Activated CD8-positive, alpha-beta T cell treated with anti-CD3 and anti-CD28 coated beads, Interleukin-2, amount 10 ng/mL, durations not matched to agents 7 days and 5 days (primary cell): ENCODE data around the gene RYR3. TPM values are rescaled to one million over a fixed set of nuclear protein-coding genes. Genes with fewer than 3 reads are reported as not detected.

Source experiments
- ATAC-seq: fragments of 150-1000 bp; cut with Tn5 transposase; one replicate; pipeline ENCODE4 v1.10.0; 2021; ENCODE audit warnings: moderate library complexity
- CTCF ChIA-PET: fragments of 350-600 bp; sonication (Branson Sonifier 250); formaldehyde crosslinking; loops from one replicate; lab custom pipeline; 2021; ENCODE audit warnings: antibody characterized with exemption; lab: Charles Lee
- POLR2A ChIA-PET: fragments of 350-600 bp; sonication (Branson Sonifier 250); formaldehyde crosslinking; loops from one replicate; lab custom pipeline; 2021; ENCODE audit warnings: antibody characterized with exemption; lab: Charles Lee
- DNase-seq: peaks from one replicate; pipeline ENCODE4 v3.0.0-alpha.2; 2020
- H3K27ac Mint-ChIP-seq: one replicate; pipeline ENCODE4 v1.8.0; 2021; ENCODE audit warnings: mild to moderate bottlenecking, mixed read lengths
- H3K27me3 Mint-ChIP-seq: one replicate; pipeline ENCODE4 v1.8.0; 2021; ENCODE audit warnings: low read depth, mixed read lengths
- H3K36me3 Mint-ChIP-seq: one replicate; pipeline ENCODE4 v1.8.0; 2021; ENCODE audit warnings: low read depth, mixed read lengths
- H3K4me1 Mint-ChIP-seq: one replicate; pipeline ENCODE4 v1.8.0; 2021; ENCODE audit warnings: low read depth, mixed read lengths
- H3K4me3 Mint-ChIP-seq: one replicate; pipeline ENCODE4 v1.8.0; 2021; ENCODE audit warnings: mild to moderate bottlenecking, mixed read lengths
- H3K9me3 Mint-ChIP-seq: one replicate; pipeline ENCODE4 v1.8.0; 2022; ENCODE audit warnings: mixed read lengths; ENCODE audit not compliant: insufficient read depth
- total RNA-seq, 2 experiments: library from RNA; stranded (reverse); gene quantifications; one replicate each; pipeline ENCODE4 v1.2.3, GENCODE V29; 2021

Gene RYR3
- total RNA-seq, 2 experiments from 2014 or later: not detected

- CTCF ChIA-PET: no interaction called here
- ATAC-seq: no peak
- H3K4me3 Mint-ChIP-seq: no peak overlapping the region
- no peaks in the 10 kb centered on the region for H3K36me3 Mint-ChIP-seq
- H3K27me3 Mint-ChIP-seq: no peaks in the 10 kb centered on the region
- H3K4me1 Mint-ChIP-seq: no peaks in the 10 kb centered on the region
- POLR2A ChIA-PET: interaction anchor here (0.6 kb wide), 1 partner anchor 315 kb away, joined by 7 read pairs; no protein-coding TSS in a partner anchor
- DNase-seq: no peak
- no peak overlapping the region for H3K27ac Mint-ChIP-seq
- H3K9me3 Mint-ChIP-seq: no peaks in the 10 kb centered on the region
Observed at GRCh38 chr15:33460166-33460805, 149.5 kb downstream of the RYR3 start.

DNA sequence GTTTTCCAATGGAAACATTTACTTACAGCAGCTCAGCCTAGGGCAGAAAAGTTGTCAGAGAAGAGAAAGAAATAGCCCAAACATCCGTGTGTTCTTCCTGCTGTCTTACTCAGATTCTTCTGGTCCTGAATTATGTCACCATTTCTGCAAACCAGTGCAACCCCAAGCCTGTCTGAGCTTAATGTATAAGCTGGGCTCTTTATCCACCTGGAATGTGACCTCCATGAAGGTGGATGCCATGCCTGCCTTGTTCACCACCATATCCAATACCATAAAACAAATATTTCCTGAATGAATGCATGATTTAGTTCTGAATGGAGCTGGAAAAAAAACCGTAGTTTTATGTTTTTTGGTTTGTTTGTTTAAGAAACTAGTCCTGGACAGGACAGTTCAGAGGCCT, 150.9 kb downstream of the RYR3 start:
- DNase-seq: no peak
- Mint-ChIP-seq H3K4me1 (no peaks in the 10 kb centered on the region), H3K27ac (no peak overlapping the region), H3K36me3 (no peaks in the 10 kb centered on the region), H3K27me3 (no peaks in the 10 kb centered on the region), H3K9me3 (no peaks in the 10 kb centered on the region), H3K4me3 (no peak overlapping the region)
- ATAC-seq: no peak
- POLR2A ChIA-PET: no interaction called here
- CTCF ChIA-PET: no interaction called here

DNA sequence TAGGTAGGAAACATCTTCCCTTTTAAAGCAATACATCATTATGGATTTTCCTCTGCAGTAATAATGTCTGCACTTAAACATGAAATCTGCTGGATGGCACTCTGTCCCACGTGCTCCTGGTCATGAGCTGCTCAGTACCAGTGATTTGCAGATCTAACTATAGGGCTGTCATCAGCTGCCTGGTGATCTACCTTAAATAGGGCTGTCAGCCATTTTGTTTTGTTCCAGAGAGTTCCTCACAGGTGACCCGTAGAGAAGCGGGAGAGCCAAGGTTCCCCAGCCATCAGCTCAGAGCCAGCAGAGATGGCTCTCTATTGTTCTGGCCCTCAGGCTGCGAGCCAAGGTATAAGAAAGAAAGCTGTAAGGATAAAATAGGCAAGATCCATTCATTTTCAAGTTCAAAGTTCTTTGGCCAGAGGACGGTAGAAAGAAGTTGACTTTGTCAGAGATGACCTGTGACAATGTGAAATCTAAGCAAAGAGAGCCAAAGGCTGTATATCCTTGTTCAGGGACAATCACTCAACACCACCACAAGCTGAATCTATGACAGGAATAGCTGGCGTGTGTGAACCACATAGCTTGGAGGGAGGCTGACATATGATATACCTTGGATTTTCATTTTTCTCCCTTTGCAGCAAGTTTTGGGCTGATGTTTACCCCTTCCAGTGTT, 156.5 kb downstream of the RYR3 start:
- ATAC-seq: no peak
- CTCF ChIA-PET: no interaction called here
- POLR2A ChIA-PET: no interaction called here
- DNase-seq: no peak
- Mint-ChIP-seq H3K27me3 (no peaks in the 10 kb centered on the region), H3K9me3 (no peaks in the 10 kb centered on the region), H3K4me3 (no peak overlapping the region), H3K36me3 (no peaks in the 10 kb centered on the region), H3K27ac (no peak overlapping the region), H3K4me1 (no peaks in the 10 kb centered on the region)

DNA sequence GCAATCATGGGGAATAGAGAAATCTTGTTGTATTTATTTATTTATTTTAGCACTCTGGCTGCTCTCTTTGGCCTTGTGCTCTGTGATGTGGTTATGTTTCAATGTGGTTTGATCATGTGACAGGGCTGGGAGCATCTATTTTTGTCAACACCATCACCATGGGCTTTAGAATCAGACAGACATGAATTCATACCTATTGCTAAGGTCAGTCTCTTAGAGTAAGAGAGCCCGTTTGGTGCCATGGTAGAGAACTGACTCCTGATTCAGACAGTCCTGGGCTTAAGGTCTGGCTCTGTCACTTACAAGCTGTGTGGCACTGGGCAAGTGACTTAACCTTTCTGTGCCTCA, 157.0 kb downstream of the RYR3 start:
- CTCF ChIA-PET: no interaction called here
- Mint-ChIP-seq H3K4me3 (no peak overlapping the region), H3K9me3 (no peaks in the 10 kb centered on the region), H3K27me3 (no peaks in the 10 kb centered on the region), H3K27ac (no peak overlapping the region), H3K36me3 (no peaks in the 10 kb centered on the region), H3K4me1 (no peaks in the 10 kb centered on the region)
- ATAC-seq: no peak
- no peak for DNase-seq
- POLR2A ChIA-PET: no interaction called here

GRCh38 chr15:33468740-33469139, 158.0 kb downstream of the RYR3 start:
- DNase-seq (no peak), ATAC-seq (no peak)
- ChIA-PET CTCF (no interaction called here), POLR2A (no interaction called here)
- Mint-ChIP-seq H3K27ac (no peak overlapping the region), H3K4me1 (no peaks in the 10 kb centered on the region), H3K27me3 (no peaks in the 10 kb centered on the region), H3K9me3 (no peaks in the 10 kb centered on the region), H3K4me3 (no peak overlapping the region), H3K36me3 (no peaks in the 10 kb centered on the region)

- no peak overlapping the region for H3K27ac Mint-ChIP-seq
Observed at GRCh38 chr15:33473005-33473404, 162.2 kb downstream of the RYR3 start.

DNA sequence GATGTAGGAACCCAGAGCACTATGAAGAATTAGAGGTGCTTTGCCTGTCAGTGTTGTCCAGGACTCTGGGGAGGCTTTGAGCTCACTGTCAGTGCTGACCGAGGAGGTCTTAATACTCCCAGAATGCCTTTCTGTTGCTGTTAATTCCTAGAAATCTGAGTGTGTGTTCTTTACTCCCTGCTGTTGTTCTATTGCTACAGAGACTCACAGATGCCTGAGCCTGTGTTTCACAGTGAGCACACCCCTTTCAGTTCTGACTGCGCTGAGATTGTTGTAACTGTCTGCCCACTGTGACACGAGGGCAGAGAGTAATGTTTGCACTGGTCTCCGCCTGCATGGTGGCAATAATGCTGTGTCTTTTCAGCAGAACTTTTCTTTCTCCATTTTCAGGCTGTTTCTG, 162.9 kb downstream of the RYR3 start:
- Mint-ChIP-seq H3K27ac (no peak overlapping the region), H3K27me3 (no peaks in the 10 kb centered on the region), H3K9me3 (peaks cover 3% of the 10 kb centered on the region), H3K4me1 (no peaks in the 10 kb centered on the region), H3K36me3 (no peaks in the 10 kb centered on the region), H3K4me3 (no peak overlapping the region)
- POLR2A ChIA-PET: no interaction called here
- no peak for DNase-seq
- CTCF ChIA-PET: no interaction called here
- no peak for ATAC-seq

More at GRCh38 chr15:33473005-33473404, 162.2 kb downstream of the RYR3 start:
- Mint-ChIP-seq H3K27me3 (no peaks in the 10 kb centered on the region), H3K36me3 (no peaks in the 10 kb centered on the region), H3K4me1 (no peaks in the 10 kb centered on the region), H3K4me3 (no peak overlapping the region), H3K9me3 (peaks cover 3% of the 10 kb centered on the region)
- ChIA-PET CTCF (no interaction called here), POLR2A (no interaction called here)
- ATAC-seq: no peak
- DNase-seq: no peak

DNA sequence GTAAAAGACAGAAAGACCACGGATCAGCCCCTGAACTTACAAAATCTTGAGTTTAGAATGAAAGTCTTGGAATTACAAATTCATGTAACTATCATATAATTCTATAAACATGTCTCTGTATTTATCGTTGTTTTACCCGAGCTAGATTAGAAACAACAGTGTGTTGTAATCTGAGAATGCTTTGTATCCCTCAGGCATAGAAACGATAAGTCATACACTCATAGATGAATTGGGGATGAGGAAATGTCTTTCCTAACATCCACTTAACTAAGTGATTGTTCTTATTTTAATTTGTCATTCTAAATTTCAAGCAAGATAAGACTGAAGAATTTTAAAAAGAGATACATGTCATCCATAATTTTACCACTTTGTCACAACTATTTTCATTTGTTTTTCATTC, 165.3 kb downstream of the RYR3 start:
- H3K36me3 Mint-ChIP-seq: no peaks in the 10 kb centered on the region
- no peak overlapping the region for H3K4me3 Mint-ChIP-seq

GRCh38 chr15:33476908-33477307, 166.1 kb downstream of the RYR3 start:
- CTCF ChIA-PET: no interaction called here
- Mint-ChIP-seq H3K4me1 (no peaks in the 10 kb centered on the region), H3K27ac (no peak overlapping the region), H3K4me3 (no peak overlapping the region), H3K27me3 (no peaks in the 10 kb centered on the region), H3K36me3 (no peaks in the 10 kb centered on the region), H3K9me3 (peaks cover 4% of the 10 kb centered on the region)
- POLR2A ChIA-PET: no interaction called here
- ATAC-seq: no peak
- no peak for DNase-seq

More for the DNA sequence above, 165.3 kb downstream of the RYR3 start:
- POLR2A ChIA-PET: no interaction called here
- Mint-ChIP-seq H3K27ac (no peak overlapping the region), H3K9me3 (peaks cover 3% of the 10 kb centered on the region), H3K4me1 (no peaks in the 10 kb centered on the region), H3K27me3 (no peaks in the 10 kb centered on the region)
- CTCF ChIA-PET: no interaction called here
- DNase-seq (no peak), ATAC-seq (no peak)

DNA sequence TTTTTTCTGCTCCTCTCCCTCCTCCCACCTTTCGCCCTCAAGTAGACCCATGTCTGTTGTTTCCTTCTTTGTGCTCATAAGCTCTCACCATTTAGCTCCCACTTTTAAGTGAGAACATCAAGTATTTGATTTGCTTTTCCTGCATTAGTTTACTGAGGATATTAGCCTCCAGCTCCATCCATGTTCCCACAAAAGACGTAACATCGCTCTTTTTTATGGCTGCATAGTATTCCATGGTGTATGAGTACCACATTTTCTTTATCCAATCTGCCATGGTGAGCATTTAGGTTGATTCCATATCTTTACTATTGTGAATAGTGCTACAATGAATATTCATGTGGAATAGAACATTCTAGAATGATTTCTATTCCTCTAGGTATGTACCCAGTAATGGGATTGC, 178.6 kb downstream of the RYR3 start:
- DNase-seq (no peak), ATAC-seq (no peak)
- H3K9me3 Mint-ChIP-seq: no peaks in the 10 kb centered on the region
- ChIA-PET CTCF (no interaction called here), POLR2A (no interaction called here)
- no peaks in the 10 kb centered on the region for H3K27me3 Mint-ChIP-seq
- no peak overlapping the region for H3K27ac Mint-ChIP-seq
- no peak overlapping the region for H3K4me3 Mint-ChIP-seq
- no peaks in the 10 kb centered on the region for H3K4me1 Mint-ChIP-seq
- no peaks in the 10 kb centered on the region for H3K36me3 Mint-ChIP-seq

DNA sequence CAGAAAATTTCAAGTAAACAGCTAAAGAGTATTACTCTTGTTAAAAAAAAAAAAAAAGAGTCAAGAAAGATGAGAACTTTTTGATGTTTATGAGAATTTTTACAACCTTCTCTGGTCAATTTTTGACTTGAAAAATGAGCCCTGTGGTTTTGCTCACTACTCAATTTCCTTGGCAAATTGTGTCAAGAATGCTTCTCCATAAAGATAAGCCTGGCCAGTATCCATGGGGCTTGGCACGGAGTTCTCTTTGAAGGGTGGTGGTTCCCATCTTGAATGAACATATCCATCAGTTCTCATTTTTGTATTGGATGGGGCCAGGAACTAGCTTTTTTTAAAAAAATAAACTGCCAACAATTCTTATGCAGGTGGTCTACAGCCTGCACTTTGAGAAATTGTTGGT, 179.9 kb downstream of the RYR3 start:
- Mint-ChIP-seq H3K36me3 (no peaks in the 10 kb centered on the region), H3K4me1 (no peaks in the 10 kb centered on the region), H3K4me3 (no peak overlapping the region), H3K9me3 (no peaks in the 10 kb centered on the region), H3K27me3 (no peaks in the 10 kb centered on the region), H3K27ac (no peak overlapping the region)
- ATAC-seq: no peak
- ChIA-PET CTCF (no interaction called here), POLR2A (no interaction called here)
- no peak for DNase-seq

DNA sequence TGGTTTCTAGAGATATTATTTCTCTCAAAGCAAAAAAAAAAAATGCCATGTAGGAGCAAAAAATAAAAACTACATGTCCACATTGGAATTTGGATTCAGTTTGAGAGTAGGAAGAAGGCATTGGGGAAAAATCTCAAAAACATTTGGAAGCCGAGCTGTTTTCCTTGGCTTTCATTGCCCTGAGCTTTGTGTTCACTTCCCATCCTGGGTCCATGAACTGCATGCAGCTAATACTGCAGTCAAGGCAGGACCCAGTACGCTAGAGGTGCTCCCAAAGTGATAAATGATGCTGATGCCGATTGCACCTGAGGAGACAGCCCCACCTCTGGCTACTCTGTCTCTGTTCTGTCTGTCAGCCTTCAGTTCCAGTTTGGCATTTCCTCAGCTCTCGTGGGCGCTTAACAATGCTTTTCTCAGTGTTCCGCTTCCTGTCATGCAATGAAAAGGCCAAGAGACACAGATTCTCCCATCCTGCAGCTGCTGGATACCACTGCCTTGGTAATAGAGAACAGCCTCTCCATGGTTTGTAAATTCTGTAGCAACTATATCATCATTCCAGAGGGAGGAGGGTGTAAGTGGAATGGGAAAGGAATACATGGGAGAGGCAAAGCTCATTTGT, 181.8 kb downstream of the RYR3 start:
- Mint-ChIP-seq H3K27me3 (no peaks in the 10 kb centered on the region), H3K4me3 (no peak overlapping the region), H3K4me1 (no peaks in the 10 kb centered on the region), H3K27ac (no peak overlapping the region), H3K9me3 (no peaks in the 10 kb centered on the region), H3K36me3 (no peaks in the 10 kb centered on the region)
- ATAC-seq (no peak), DNase-seq (no peak)
- ChIA-PET POLR2A (interaction anchor here (0.6 kb wide), 1 partner anchor 205 kb away, joined by 3 read pairs; no protein-coding TSS in a partner anchor), CTCF (no interaction called here)
